H1 (cell line): Measurements from ENCODE around the gene TSC2. TPM values are rescaled to one million over a fixed set of nuclear protein-coding genes. Genes with fewer than 3 reads are reported as not detected.
A peak's percentile ranks its signal among the peaks of the same experiment; 100 is the strongest.

Source experiments
- CTCF ChIA-PET: fragments of 300-600 bp; sonication (Branson Sonifier 250); formaldehyde crosslinking; loops from one replicate; lab custom pipeline; 2021; ENCODE audit not compliant: partially characterized antibody; lab: Charles Lee
- POLR2A ChIA-PET: fragments of 300-600 bp; sonication (Branson Sonifier 250); formaldehyde crosslinking; loops from one replicate; lab custom pipeline; 2021; ENCODE audit warnings: inconsistent platforms; ENCODE audit not compliant: partially characterized antibody; lab: Charles Lee
- DNase-seq, 2 experiments: peaks; one replicate each; pipeline versions ENCODE4 v3.0.0 to v3.0.0-alpha.2; 2010 to 2022; ENCODE audit warnings: low spot score in 2 of 2, low read depth in 1 of 2, mixed read lengths in 1 of 2
- FAIRE-seq: peaks from 2 replicates; lab custom pipeline; 2011; peaks lifted over from hg19 to GRCh38; lab: Jason Lieb, UNC
- H2AFZ ChIP-seq: 2 replicates; pipeline ENCODE4 v1.8.1; 2012; ENCODE audit warnings: low read length, inconsistent platforms
- H2AK5ac ChIP-seq: 2 replicates; pipeline ENCODE4 v1.6.1; 2013; ENCODE audit warnings: low read depth, low read length
- H2BK120ac ChIP-seq: replicated peaks from 2 replicates; pipeline ENCODE3; 2013; ENCODE audit warnings: low read depth, low read length, inconsistent platforms
- H2BK12ac ChIP-seq: 2 replicates; pipeline ENCODE4 v1.6.1; 2013; ENCODE audit warnings: low read depth, low read length
- H2BK15ac ChIP-seq: 2 replicates; pipeline ENCODE4 v1.6.1; 2013; ENCODE audit warnings: low read length
- H2BK20ac ChIP-seq: 2 replicates; pipeline ENCODE4 v1.6.1; 2013; ENCODE audit warnings: low read length
- H2BK5ac ChIP-seq: 2 replicates; pipeline ENCODE4 v1.6.1; 2013; ENCODE audit warnings: low read depth, low read length
- H3K14ac ChIP-seq: 2 replicates; pipeline ENCODE4 v1.6.1; 2013; ENCODE audit warnings: inconsistent platforms; ENCODE audit not compliant: insufficient read length
- H3K18ac ChIP-seq: 2 replicates; pipeline ENCODE4 v1.6.1; 2013; ENCODE audit warnings: low read length; ENCODE audit errors: extremely low read depth
- H3K23ac ChIP-seq: 2 replicates; pipeline ENCODE4 v1.6.1; 2013; ENCODE audit warnings: inconsistent platforms; ENCODE audit not compliant: insufficient read length
- H3K23me2 ChIP-seq: 2 replicates; pipeline ENCODE4 v1.6.1; 2013; ENCODE audit warnings: low read depth, low read length
- H3K27ac ChIP-seq: 2 replicates; pipeline ENCODE4 v1.6.1; 2011; ENCODE audit warnings: low read depth, low read length, inconsistent platforms
- H3K27me3 ChIP-seq, 4 experiments: replicated peaks in 1 of 4; 1 replicate in 1 of 4; 2 replicates in 3 of 4; pipeline versions ENCODE4 v1.6.1 to v1.8.1; 2011 to 2013; ENCODE audit warnings: low read length in 3 of 4, mild to moderate bottlenecking in 3 of 4, inconsistent platforms in 2 of 4, mixed read lengths in 2 of 4, moderate library complexity in 1 of 4; ENCODE audit not compliant: control insufficient read depth in 3 of 4, insufficient read depth in 3 of 4; ENCODE audit errors: extremely low read depth in 1 of 4
- H3K36me3 ChIP-seq, 4 experiments: 2 replicates each; pipeline versions ENCODE4 v1.6.1 to v1.8.1; 2011 to 2013; ENCODE audit warnings: mild to moderate bottlenecking in 4 of 4, low read length in 3 of 4, moderate library complexity in 2 of 4, control low read depth in 1 of 4, inconsistent platforms in 1 of 4; ENCODE audit not compliant: insufficient read depth in 4 of 4, control insufficient read depth in 2 of 4
- H3K4ac ChIP-seq: replicated peaks from 2 replicates; pipeline ENCODE3; 2013; ENCODE audit warnings: low read length, low read depth, mixed read lengths, inconsistent platforms; ENCODE audit not compliant: insufficient read length
- H3K4me1 ChIP-seq, 4 experiments: replicated peaks in 1 of 4; 1 replicate in 1 of 4; 2 replicates in 3 of 4; pipeline versions ENCODE4 v1.6.1 to v1.8.1; 2011 to 2013; ENCODE audit warnings: low read length in 3 of 4, inconsistent platforms in 2 of 4, mixed read lengths in 1 of 4; ENCODE audit not compliant: insufficient read depth in 4 of 4, control insufficient read depth in 3 of 4
- H3K4me2 ChIP-seq, 2 experiments: 2 replicates each; pipeline versions ENCODE4 v1.6.1 to v1.8.1; 2011 to 2013; ENCODE audit warnings: low read depth in 2 of 2, low read length in 2 of 2, control low read depth in 1 of 2, inconsistent platforms in 1 of 2, mild to moderate bottlenecking in 1 of 2; ENCODE audit not compliant: insufficient read depth in 1 of 2
- H3K4me3 ChIP-seq, 4 experiments: fragments of 200-600, 300-600 bp in 1 of 4; sonication (generic), shearing (Covaris generic), sonication (Bioruptor Twin) in 1 of 4; 2 replicates each; pipeline versions ENCODE4 v1.5.1 to v1.8.1; 2011 to 2016; ENCODE audit warnings: low read length in 4 of 4, low read depth in 3 of 4, control low read depth in 2 of 4, inconsistent platforms in 2 of 4, mild to moderate bottlenecking in 2 of 4, mixed read lengths in 1 of 4, moderate library complexity in 1 of 4; ENCODE audit not compliant: insufficient read depth in 2 of 4; ENCODE audit errors: extremely low read depth in 1 of 4
- H3K56ac ChIP-seq: replicated peaks from 2 replicates; pipeline ENCODE3; 2013; ENCODE audit warnings: low read depth, mild to moderate bottlenecking, mixed read lengths, low read length, inconsistent platforms; ENCODE audit not compliant: insufficient read length
- H3K79me1 ChIP-seq: 2 replicates; pipeline ENCODE4 v1.6.1; 2013; ENCODE audit warnings: low read depth, low read length, control low read depth
- H3K79me2 ChIP-seq, 2 experiments: 2 replicates each; pipeline versions ENCODE4 v1.6.1 to v1.8.1; 2012 to 2013; ENCODE audit warnings: low read length in 2 of 2, mild to moderate bottlenecking in 2 of 2, inconsistent platforms in 1 of 2; ENCODE audit not compliant: insufficient read depth in 2 of 2, control insufficient read depth in 1 of 2
- H3K9ac ChIP-seq, 4 experiments: replicated peaks in 1 of 4; 1 replicate in 1 of 4; 2 replicates in 3 of 4; pipeline versions ENCODE4 v1.6.1 to v1.8.1; 2011 to 2013; ENCODE audit warnings: low read depth in 3 of 4, low read length in 3 of 4, control low read depth in 2 of 4, mild to moderate bottlenecking in 2 of 4, moderate library complexity in 2 of 4, inconsistent platforms in 1 of 4; ENCODE audit errors: extremely low read depth in 1 of 4
- H3K9me3 ChIP-seq, 2 experiments: 2 replicates each; pipeline versions ENCODE4 v1.6.1 to v1.8.1; 2012 to 2013; ENCODE audit warnings: mild to moderate bottlenecking in 2 of 2, moderate library complexity in 2 of 2, control low read depth in 1 of 2, inconsistent platforms in 1 of 2, low read depth in 1 of 2, low read length in 1 of 2, mixed read lengths in 1 of 2; ENCODE audit not compliant: insufficient read depth in 2 of 2
- H4K20me1 ChIP-seq, 2 experiments: replicated peaks in 1 of 2; 2 replicates each; pipeline versions ENCODE3 to v1.8.1; 2011 to 2013; ENCODE audit warnings: inconsistent platforms in 2 of 2, low read length in 2 of 2, mild to moderate bottlenecking in 1 of 2; ENCODE audit not compliant: insufficient read depth in 2 of 2, control insufficient read depth in 1 of 2
- H4K5ac ChIP-seq: 2 replicates; pipeline ENCODE4 v1.6.1; 2013; ENCODE audit warnings: low read length, low read depth, mixed read lengths, inconsistent platforms; ENCODE audit not compliant: insufficient read length
- H4K8ac ChIP-seq: 2 replicates; pipeline ENCODE4 v1.8.0; 2013; ENCODE audit warnings: mild to moderate bottlenecking, moderate library complexity, low read length, inconsistent platforms; ENCODE audit not compliant: insufficient read depth; ENCODE audit errors: extremely low read depth
- H4K91ac ChIP-seq: replicated peaks from 2 replicates; pipeline ENCODE3; 2013; ENCODE audit warnings: low read length, mixed read lengths, inconsistent platforms; ENCODE audit not compliant: insufficient read length
- CHD1 ChIP-seq: IDR thresholded peaks from 2 replicates; pipeline ENCODE4 v1.6.1; 2012; ENCODE audit warnings: low read depth, low read length, improper control_type of control experiment
- CREB1 ChIP-seq: IDR thresholded peaks from 2 replicates; pipeline ENCODE4 v1.6.1; 2012; ENCODE audit warnings: inconsistent platforms
- EGR1 ChIP-seq: IDR thresholded peaks from 2 replicates; pipeline ENCODE4 v1.6.1; 2011; ENCODE audit warnings: low read depth, low read length, borderline replicate concordance
- HDAC6 ChIP-seq: IDR thresholded peaks from one replicate; pipeline ENCODE4 v1.7.1; 2012; ENCODE audit warnings: low read depth, mild to moderate bottlenecking, inconsistent platforms, low read length, moderate library complexity
- MAFK ChIP-seq: IDR thresholded peaks from 2 replicates; pipeline ENCODE4 v1.6.1; 2012; ENCODE audit warnings: low read depth, mild to moderate bottlenecking, improper control_type of control experiment, low read length
- PHF8 ChIP-seq: fragments of 200-600 bp; sonication (generic); conservative IDR thresholded peaks from 2 replicates; pipeline ENCODE4 v1.7.1; 2012; ENCODE audit warnings: low read depth, mild to moderate bottlenecking, inconsistent platforms, low read length, moderate library complexity
- RBBP5 ChIP-seq: IDR thresholded peaks from 2 replicates; pipeline ENCODE4 v1.7.1; 2012; ENCODE audit warnings: low read depth, mild to moderate bottlenecking, inconsistent platforms, low read length, moderate library complexity, borderline replicate concordance
- SIN3A ChIP-seq, 2 experiments: IDR thresholded peaks in 1 of 2; conservative IDR thresholded peaks in 1 of 2; 2 replicates each; pipeline ENCODE4 v1.6.1; 2011 to 2012; ENCODE audit warnings: low read length in 2 of 2, improper control_type of control experiment in 1 of 2, low read depth in 1 of 2, mild to moderate bottlenecking in 1 of 2
- SP2 ChIP-seq: IDR thresholded peaks from 2 replicates; pipeline ENCODE4 v1.6.1; 2012; ENCODE audit warnings: mild to moderate bottlenecking, low read length, inconsistent platforms
- SP4 ChIP-seq: IDR thresholded peaks from 2 replicates; pipeline ENCODE4 v1.6.1; 2012; ENCODE audit warnings: low read length, inconsistent platforms
- TAF1 ChIP-seq: IDR thresholded peaks from 2 replicates; pipeline ENCODE4 v1.6.1; 2011; ENCODE audit warnings: mild to moderate bottlenecking, low read depth, low read length
- TAF7 ChIP-seq: optimal IDR thresholded peaks from 2 replicates; pipeline ENCODE3; 2011; ENCODE audit warnings: low read depth, mild to moderate bottlenecking, inconsistent platforms, low read length, moderate library complexity, borderline replicate concordance
- TBP ChIP-seq: IDR thresholded peaks from 2 replicates; pipeline ENCODE4 v1.6.1; 2011; ENCODE audit warnings: low read depth, low read length, improper control_type of control experiment
- WGBS, 2 experiments: shearing (Covaris generic) in 1 of 2; methylation state at CpG; one replicate each; pipeline versions ENCODE4 v1.1.6 to v1.1.7; 2013 to 2015; ENCODE audit warnings: low lambda C conversion rate in 2 of 2, mixed read lengths in 2 of 2, inconsistent platforms in 1 of 2, low coverage in 1 of 2, missing lambda C conversion rate in 1 of 2; ENCODE audit not compliant: insufficient replicate concordance in 2 of 2, insufficient coverage in 1 of 2, insufficient read length in 1 of 2; ENCODE audit errors: extremely low coverage in 1 of 2, missing lambda C conversion rate in 1 of 2; 5-methylcytosine and 5-hydroxymethylcytosine counted together
- polyA plus RNA-seq, 7 experiments: library from polyadenylated mRNA; depleted of rRNA in 3 of 7; stranded (reverse) in 5 of 7; unstranded in 2 of 7; fragments of >200 nt in 5 of 7; fragments of 200-250 nt in 2 of 7; gene quantifications; 1 replicate in 5 of 7; 2 replicates in 1 of 7; 4 replicates in 1 of 7; pipeline versions ENCODE4 v1.2.1 to v1.2.3, GENCODE V29; 2011 to 2013; ENCODE audit warnings: missing spikeins in 2 of 7, mixed read lengths in 2 of 7
- total RNA-seq: library from RNA; stranded (reverse); fragmentation: NEBNext Ultra II Directional; extraction: Animal tissue kit (Norgen Biotek cat#: 25700); gene quantifications from 2 replicates; pipeline ENCODE4 v1.2.1, GENCODE V29; 2021

The TSC2 gene
- total and polyA plus RNA-seq, 2 of the 8 experiments (the other 6 are each of a cell fraction or from before 2014, with no cell fraction given) = 65.9 to 96.6 TPM

- H2AK5ac ChIP-seq = no peak overlapping the region
- H2BK120ac ChIP-seq = no peak overlapping the region
- 87% methylated on average over 16 of the region's 16 CpGs; no CpG with 5 or more reads in 1 of the 2 experiments for WGBS, 2 experiments
- peaks cover 8 to 17% of the 10 kb centered on the region in 2 experiments for H4K20me1 ChIP-seq
- no peak overlapping the region; the same call in 1 of the 2 replicates for H2BK12ac ChIP-seq
- H2BK5ac ChIP-seq = no peak overlapping the region
- POLR2A ChIA-PET = interaction anchor here (0.6 to 6.9 kb wide), 14 partner anchors 9 to 310 kb away, joined by 3 to 54 read pairs (median 3); partner anchors contain the start of genes NUBP2, SPSB3 and TRAF7
- H3K4me3 ChIP-seq = no peak overlapping the region
- no peak overlapping the region for H4K8ac ChIP-seq
- H3K18ac ChIP-seq = no peak overlapping the region
- H3K9me3 ChIP-seq = no peaks in the 10 kb centered on the region
- no peaks in the 10 kb centered on the region for H3K79me1 ChIP-seq
- no peaks in the 10 kb centered on the region for H3K27me3 ChIP-seq
- H3K23me2 ChIP-seq = peaks cover 6% of the 10 kb centered on the region; the same call in 1 of the 2 replicates
- H2BK15ac ChIP-seq = no peak overlapping the region
- H3K27ac ChIP-seq = no peak overlapping the region
- no peak overlapping the region for H3K4ac ChIP-seq
- H3K79me2 ChIP-seq = no peaks in the 10 kb centered on the region
- H3K56ac ChIP-seq = no peak overlapping the region
- H4K91ac ChIP-seq = no peak overlapping the region
- FAIRE-seq (no peak), DNase-seq (no peak)
- peaks cover 0 to 12% (median 9%) of the 10 kb centered on the region in 4 experiments; a peak in 5 of 7 replicates for H3K4me1 ChIP-seq
- no peak overlapping the region for H2BK20ac ChIP-seq
- no peak overlapping the region for H2AFZ ChIP-seq
- peak overlapping the region; percentile 46 to 96; a peak in 2 of 4 replicates for H3K4me2 ChIP-seq
- CTCF ChIA-PET = interaction anchor here (0.9 to 3.8 kb wide), 14 partner anchors 12 to 86 kb away, joined by 3 to 25 read pairs (median 4); partner anchors contain the start of gene PKD1
- H3K23ac ChIP-seq = no peak overlapping the region
- no peak overlapping the region for H3K14ac ChIP-seq
- peak overlapping the region in 1 of 4 experiments; percentile 30; a peak in 1 of 7 replicates for H3K9ac ChIP-seq
- H3K36me3 ChIP-seq = peaks cover 0 to 19% (median 0%) of the 10 kb centered on the region in 4 experiments; a peak in 2 of 8 replicates
- no peak overlapping the region for H4K5ac ChIP-seq
- TF ChIP-seq RBBP5 = no peak
- TF ChIP-seq HDAC6 = no peak
- TF ChIP-seq TAF1 = no peak
- TF ChIP-seq TBP = no peak
- no peak for TF ChIP-seq CHD1
- no peak for TF ChIP-seq EGR1
- TF ChIP-seq PHF8 = no peak
- no peak for TF ChIP-seq CREB1
- no peak for TF ChIP-seq SIN3A (conservative IDR thresholded peaks at IDR 0.05 in 1 of 2, IDR thresholded peaks at IDR 0.05 in 1 of 2; ENCODE audit: low read depth in 1 of 2, low read length in 2 of 2)
- no peak for TF ChIP-seq MAFK
- TF ChIP-seq SP2 = no peak
- no peak for TF ChIP-seq TAF7
- no peak for TF ChIP-seq SP4
These were observed 44.5 kb downstream of the TSC2 start for GRCh38 chr16:2092256-2092620.
